ENCODE results near the gene CTXND1.

The CTXND1 gene

GRCh38 chr15:80208758-80209734 lies 43.0 kb downstream of the CTXND1 start:
- no peak for FAIRE-seq

- FAIRE-seq, result no peak
Measured at GRCh38 chr15:80207887-80208286, 44.1 kb downstream of the CTXND1 start.

GRCh38 chr15:80204231-80204630 lies 47.8 kb downstream of the CTXND1 start:
- FAIRE-seq, result no peak

GRCh38 chr15:80203361-80203885 lies 48.6 kb downstream of the CTXND1 start:
- no peak for FAIRE-seq

GRCh38 chr15:80202641-80203360 lies 49.2 kb downstream of the CTXND1 start:
- no peak for FAIRE-seq

- FAIRE-seq, result no peak
Measured at GRCh38 chr15:80202016-80202315, 50.0 kb downstream of the CTXND1 start.

GRCh38 chr15:80201256-80202015 lies 50.6 kb downstream of the CTXND1 start:
- FAIRE-seq, result no peak

- no peak for FAIRE-seq
Measured at GRCh38 chr15:80199869-80200268, 52.1 kb downstream of the CTXND1 start.

GRCh38 chr15:80199366-80199765 lies 52.6 kb downstream of the CTXND1 start:
- FAIRE-seq, result no peak

- no peak for FAIRE-seq
Measured at GRCh38 chr15:80194914-80195313, 57.1 kb downstream of the CTXND1 start.

- FAIRE-seq, result no peak
Measured at GRCh38 chr15:80194186-80194585, 57.8 kb downstream of the CTXND1 start.

GRCh38 chr15:80191897-80192595 lies 60.0 kb downstream of the CTXND1 start:
- FAIRE-seq, result no peak

GRCh38 chr15:80191198-80191597 lies 60.8 kb downstream of the CTXND1 start:
- no peak for FAIRE-seq

GRCh38 chr15:80188251-80188650 lies 63.8 kb downstream of the CTXND1 start:
- FAIRE-seq, result no peak

GRCh38 chr15:80186597-80186996 lies 65.4 kb downstream of the CTXND1 start:
- no peak for FAIRE-seq

- FAIRE-seq, result no peak
Measured at GRCh38 chr15:80186066-80186465, 65.9 kb downstream of the CTXND1 start.

GRCh38 chr15:80185152-80185551 lies 66.9 kb downstream of the CTXND1 start:
- no peak for FAIRE-seq

- FAIRE-seq, result no peak
Measured at GRCh38 chr15:80184554-80184953, 67.5 kb downstream of the CTXND1 start.

- no peak for FAIRE-seq
Measured at GRCh38 chr15:80183886-80184285, 68.1 kb downstream of the CTXND1 start.

GRCh38 chr15:80183306-80183705 lies 68.7 kb downstream of the CTXND1 start:
- FAIRE-seq, result no peak

GRCh38 chr15:80182611-80183261 lies 69.3 kb downstream of the CTXND1 start:
- no peak for FAIRE-seq

GRCh38 chr15:80180986-80181385 lies 71.0 kb downstream of the CTXND1 start:
- FAIRE-seq, result no peak
